K562 (cell line): ENCODE data around the gene BCL10. TPM values are rescaled to one million over a fixed set of nuclear protein-coding genes. Genes with fewer than 3 reads are reported as not detected.

Experiments
- ATAC-seq: fragments of 200-7000 bp; cut with Tn5 transposase; 3 replicates; pipeline ENCODE4 v1.9.1; 2020; ENCODE audit warnings: moderate library complexity
- BruUV-seq: library from RNA; stranded (reverse); fragments of 400-500 nt; replicated peaks from 2 replicates; lab custom pipeline; 2021; lab: Mats Ljungman, UMichigan
- CTCF ChIA-PET: fragments of 300-600 bp; formaldehyde crosslinking; extraction: SDS; loops from one replicate; lab custom pipeline; 2021; ENCODE audit warnings: low intra/inter-chr PET ratio; lab: Yijun Ruan, JAX
- POLR2A ChIA-PET: fragments of 300-600, 350-650 bp; sonication (Branson Sonifier 250); formaldehyde crosslinking; extraction: SDS; loops from one replicate; lab custom pipeline; 2021; ENCODE audit warnings: antibody characterized with exemption, inconsistent platforms; lab: Yijun Ruan, JAX
- DNase-seq, 4 experiments: peaks; one replicate each; pipeline versions ENCODE4 v3.0.0 to v3.0.0-alpha.2; 2011 to 2018; ENCODE audit warnings: low spot score in 3 of 4, mixed read lengths in 3 of 4; ENCODE audit errors: extremely low read depth in 1 of 4
- FAIRE-seq: peaks from 2 replicates; lab custom pipeline; 2011; peaks lifted over from hg19 to GRCh38; lab: Jason Lieb, UNC
- H2AFZ ChIP-seq: 2 replicates; pipeline ENCODE4 v1.6.0; 2011; ENCODE audit warnings: low read depth, low read length, control low read depth, inconsistent platforms
- H3K27ac ChIP-seq: fragments of 200-600 bp; 3 replicates; pipeline ENCODE4 v1.8.0; 2011; ENCODE audit warnings: low read depth, mild to moderate bottlenecking, control low read depth, inconsistent platforms, low read length, moderate library complexity, mixed read lengths; ENCODE audit errors: extremely low read depth
- H3K27me3 ChIP-seq, 2 experiments: fragments of 300-600 bp in 1 of 2; 2 replicates in 1 of 2; 3 replicates in 1 of 2; pipeline versions ENCODE4 v1.6.0 to v1.8.0; 2011; ENCODE audit warnings: inconsistent platforms in 2 of 2, low read length in 2 of 2, mild to moderate bottlenecking in 1 of 2, mixed read lengths in 1 of 2, moderate library complexity in 1 of 2; ENCODE audit not compliant: control insufficient read depth in 2 of 2, insufficient read depth in 2 of 2
- H3K36me3 ChIP-seq: fragments of 300-600 bp; 3 replicates; pipeline ENCODE4 v1.8.0; 2011; ENCODE audit warnings: mild to moderate bottlenecking, low read length, inconsistent platforms; ENCODE audit not compliant: control insufficient read depth, insufficient read depth
- H3K4me1 ChIP-seq, 2 experiments: fragments of 200-600 bp in 1 of 2; replicated peaks in 1 of 2; 2 replicates in 1 of 2; 3 replicates in 1 of 2; pipeline versions ENCODE4 v1.5.1 to v1.8.0; 2011; ENCODE audit warnings: inconsistent platforms in 2 of 2, low read length in 2 of 2, mild to moderate bottlenecking in 1 of 2, mixed read lengths in 1 of 2, moderate library complexity in 1 of 2; ENCODE audit not compliant: control insufficient read depth in 2 of 2, insufficient read depth in 2 of 2
- H3K4me2 ChIP-seq: 2 replicates; pipeline ENCODE4 v1.6.1; 2011; ENCODE audit warnings: low read length, control low read depth, inconsistent platforms, mixed read lengths; ENCODE audit not compliant: insufficient read depth
- H3K4me3 ChIP-seq: fragments of 200-600 bp; sonication (generic), shearing (Covaris generic); 2 replicates; pipeline ENCODE4 v1.5.1; 2016; ENCODE audit warnings: control low read depth, inconsistent platforms
- H3K79me2 ChIP-seq: fragments of 200-600 bp; 3 replicates; pipeline ENCODE4 v1.8.0; 2011; ENCODE audit warnings: low read length, inconsistent platforms; ENCODE audit not compliant: control insufficient read depth, insufficient read depth
- H3K9ac ChIP-seq, 2 experiments: 2 replicates each; pipeline versions ENCODE4 v1.6.0 to v1.6.1; 2011; ENCODE audit warnings: low read depth in 2 of 2, low read length in 2 of 2, control low read depth in 1 of 2, inconsistent platforms in 1 of 2, mild to moderate bottlenecking in 1 of 2, mixed read lengths in 1 of 2; ENCODE audit not compliant: insufficient read depth in 1 of 2
- H3K9me1 ChIP-seq: one replicate; pipeline ENCODE4 v1.6.0; 2011; ENCODE audit warnings: inconsistent platforms, mild to moderate bottlenecking, low read length, moderate library complexity; ENCODE audit not compliant: control insufficient read depth, insufficient read depth
- H3K9me3 ChIP-seq: replicated peaks from 2 replicates; pipeline ENCODE4 v1.5.1; 2011; ENCODE audit warnings: low read depth, low read length, inconsistent platforms; ENCODE audit not compliant: control insufficient read depth, insufficient read depth
- H4K20me1 ChIP-seq: replicated peaks from 2 replicates; pipeline ENCODE4 v1.6.1; 2011; ENCODE audit warnings: low read length, inconsistent platforms, mixed read lengths; ENCODE audit not compliant: control insufficient read depth, insufficient read depth
- E2F6 ChIP-seq, 2 experiments: IDR thresholded peaks; 2 replicates each; pipeline ENCODE4 v1.6.1; 2011; ENCODE audit warnings: borderline replicate concordance in 1 of 2, control low read depth in 1 of 2, low read depth in 1 of 2, low read length in 1 of 2, mild to moderate bottlenecking in 1 of 2, mixed read lengths in 1 of 2, moderate library complexity in 1 of 2; ENCODE audit not compliant: insufficient read depth in 1 of 2, insufficient read length in 1 of 2, poor library complexity in 1 of 2, severe bottlenecking in 1 of 2; ENCODE audit errors: extremely low read depth in 1 of 2
- E4F1 ChIP-seq: fragments of 250-450 bp; sonication (Bioruptor Pico); IDR thresholded peaks from 2 replicates; pipeline ENCODE4 v1.5.0; 2021; ENCODE audit warnings: mild to moderate bottlenecking, borderline replicate concordance
- ETS1 ChIP-seq: conservative IDR thresholded peaks from 2 replicates; pipeline ENCODE4 v1.6.1; 2011; ENCODE audit warnings: low read depth, mild to moderate bottlenecking, low read length; ENCODE audit not compliant: control insufficient read depth
- KLF13 ChIP-seq: fragments of 450-650 bp; IDR thresholded peaks from 2 replicates; pipeline ENCODE4 v1.6.1; 2016; ENCODE audit warnings: missing genetic modification characterization, low read depth, mild to moderate bottlenecking, missing compliant biosample characterization, moderate library complexity, borderline replicate concordance
- L3MBTL2 ChIP-seq: fragments of 450-650 bp; IDR thresholded peaks from 2 replicates; pipeline ENCODE4 v1.6.1; 2016; ENCODE audit warnings: mild to moderate bottlenecking, moderate library complexity
- MECOM ChIP-seq: fragments of 250-450 bp; sonication (Bioruptor Pico); IDR thresholded peaks from 2 replicates; pipeline ENCODE4 v1.8.0; 2022; ENCODE audit warnings: inconsistent platforms
- PHB2 ChIP-seq: fragments of 450-650 bp; IDR thresholded peaks from 2 replicates; pipeline ENCODE4 v1.6.1; 2017; ENCODE audit warnings: low read depth
- THRA ChIP-seq: fragments of 450-650 bp; IDR thresholded peaks from 2 replicates; pipeline ENCODE4 v1.6.1; 2017; ENCODE audit warnings: mild to moderate bottlenecking, moderate library complexity
- ZHX1 ChIP-seq: fragments of 150-350 bp; conservative IDR thresholded peaks from 2 replicates; pipeline ENCODE4 v1.6.1; 2014; ENCODE audit warnings: low read length
- ZNF668 ChIP-seq: fragments of 250-450 bp; sonication (Bioruptor Pico); IDR thresholded peaks from 2 replicates; pipeline ENCODE4 v1.8.0; 2022; ENCODE audit warnings: mild to moderate bottlenecking, inconsistent platforms
- in situ Hi-C: fragments of 300-500 bp; cut with MboI; formaldehyde crosslinking; loops from 4 replicates; pipeline ENCODE4 v1.15.0; 2018; ENCODE audit warnings: inconsistent platforms, mixed read lengths
- intact Hi-C: fragments of 100-400 bp; cut with micrococcal nuclease; formaldehyde crosslinking; loops from 2 replicates; pipeline ENCODE4 v1.14.2; 2022
- polyA plus RNA-seq, 8 experiments: library from polyadenylated mRNA; depleted of rRNA in 4 of 8; stranded (reverse) in 5 of 8; unstranded in 3 of 8; fragments of >200 nt; fragmentation: Nextera tagmentation in 2 of 8; fragmentation: Illumina TruSeq in 1 of 8; extraction: Ambion mirVana in 2 of 8; extraction: Trizol in 1 of 8; gene quantifications; 2 replicates each; pipeline versions ENCODE4 v1.2.1 to v1.2.3, GENCODE V29; 2011 to 2014; ENCODE audit warnings: inconsistent platforms in 1 of 8, missing spikeins in 1 of 8
- total RNA-seq, 7 experiments: library from RNA; depleted of rRNA in 6 of 7; stranded (reverse); fragments of >200 nt in 6 of 7; fragmentation: Illumina TruSeq in 2 of 7; extraction: Trizol in 2 of 7; gene quantifications; 2 replicates each; pipeline versions ENCODE4 v1.2.1 to v1.2.3, GENCODE V29; 2011 to 2021; ENCODE audit warnings: low replicate concordance in 1 of 7

BCL10 gene
- total and polyA plus RNA-seq, 9 of the 15 experiments (the other 6 are each of a cell fraction or from before 2014, with no cell fraction given), result 8.0 to 19.4 (median 12.3) TPM

- ChIA-PET CTCF (interaction anchor here (0.7 kb wide), 1 partner anchor 16 kb away, joined by 6 read pairs; no protein-coding TSS in a partner anchor), POLR2A (interaction anchor here (0.7 kb wide), 1 partner anchor 1399 kb away, joined by 3 read pairs; no protein-coding TSS in a partner anchor)
- in situ Hi-C loops, result no loop called here
- Histone ChIP-seq H3K79me2 (no peaks in the 10 kb centered on the region), H3K9ac (no peak overlapping the region; a peak in 1 of 4 replicates), H3K9me3 (no peaks in the 10 kb centered on the region), H2AFZ (no peak overlapping the region), H3K4me2 (no peak overlapping the region), H3K4me3 (no peak overlapping the region), H3K36me3 (no peaks in the 10 kb centered on the region), H3K4me1 (no peaks in the 10 kb centered on the region), H3K27me3 (no peaks in the 10 kb centered on the region; a peak in 1 of 5 replicates), H3K27ac (no peak overlapping the region), H4K20me1 (no peaks in the 10 kb centered on the region), H3K9me1 (no peaks in the 10 kb centered on the region)
- ATAC-seq (no peak), FAIRE-seq (no peak), DNase-seq (no peak)
- no TSS peak for BruUV-seq
- intact Hi-C loops, result no loop called here
- TF ChIP-seq ZNF668 (CRISPR knock-in tag) (no peak), E2F6 (IDR thresholded peaks at IDR 0.05; ENCODE audit: borderline replicate concordance in 1 of 2, extremely low read depth in 1 of 2, insufficient read depth in 1 of 2, insufficient read length in 1 of 2, low read depth in 1 of 2, low read length in 1 of 2, poor library complexity in 1 of 2, severe bottlenecking in 1 of 2) (no peak), MECOM (CRISPR knock-in tag) (no peak), PHB2 (no peak), KLF13 (tag) (no peak), E4F1 (no peak), L3MBTL2 (no peak), THRA (no peak), ETS1 (no peak), ZHX1 (no peak)
Observed at GRCh38 chr1:85325920-85326319, 49.5 kb upstream of the BCL10 start.
